Ramos (cell line): ENCODE results near the gene ECI1.

Source experiments
- in situ Hi-C: fragments of 300-500 bp; cut with MboI; formaldehyde crosslinking; loops from one replicate; pipeline ENCODE4 v1.14.3; 2022; ENCODE audit warnings: low sequenced_read_pairs; ENCODE audit not compliant: unreplicated experiment

The ECI1 gene

GRCh38 chr16:2251296-2252111 lies at the start of gene ECI1:
Gene ECI1, minus strand, starts transcription at chr16:2251587. Its CDS starts 21 bp downstream, at chr16:2251566.
- in situ Hi-C loops, result no loop called here

GRCh38 chr16:2299915-2300192 lies 48.5 kb upstream of the ECI1 start:
- in situ Hi-C loops, result no loop called here

DNA sequence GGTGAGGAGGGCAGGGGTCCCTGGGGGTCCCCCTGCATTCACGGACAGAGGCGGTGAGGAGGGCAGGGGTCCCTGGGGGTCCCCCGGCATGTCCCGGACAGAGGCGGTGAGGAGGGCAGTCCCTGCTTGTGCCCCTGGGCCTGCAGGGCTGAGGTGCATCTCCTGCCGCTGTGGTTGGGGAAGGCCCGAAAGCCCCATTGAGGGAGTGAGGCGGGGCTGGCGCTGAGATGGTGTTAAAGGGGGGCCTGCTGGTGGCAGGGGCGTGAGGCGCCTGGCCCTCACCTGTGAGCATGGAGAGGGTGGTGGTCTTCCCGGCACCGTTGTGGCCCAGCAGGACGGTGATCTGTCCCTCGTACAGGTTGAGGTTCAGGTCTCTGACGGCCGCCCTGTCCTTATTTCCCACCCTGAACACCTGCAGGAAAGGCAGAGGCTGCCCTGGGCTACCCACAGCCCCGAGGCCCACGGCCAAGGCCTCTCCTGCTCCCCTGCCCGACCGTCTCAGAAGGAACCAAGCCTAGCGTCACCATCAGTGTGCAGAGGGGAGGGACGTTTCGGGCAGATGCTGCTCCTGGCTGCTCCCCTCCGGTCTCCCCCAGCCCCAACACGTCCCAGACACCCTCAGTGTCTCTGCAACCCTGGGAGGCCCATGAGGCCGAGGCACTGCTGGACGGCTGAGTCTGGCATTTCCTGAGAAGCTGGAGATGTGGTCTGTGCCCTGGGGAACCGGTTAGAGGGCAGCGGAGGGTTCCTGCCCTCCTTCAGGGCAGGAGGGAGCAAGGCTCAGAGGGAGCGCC lies 47.9 kb upstream of the ECI1 start:
- in situ Hi-C loops, result no loop called here

DNA sequence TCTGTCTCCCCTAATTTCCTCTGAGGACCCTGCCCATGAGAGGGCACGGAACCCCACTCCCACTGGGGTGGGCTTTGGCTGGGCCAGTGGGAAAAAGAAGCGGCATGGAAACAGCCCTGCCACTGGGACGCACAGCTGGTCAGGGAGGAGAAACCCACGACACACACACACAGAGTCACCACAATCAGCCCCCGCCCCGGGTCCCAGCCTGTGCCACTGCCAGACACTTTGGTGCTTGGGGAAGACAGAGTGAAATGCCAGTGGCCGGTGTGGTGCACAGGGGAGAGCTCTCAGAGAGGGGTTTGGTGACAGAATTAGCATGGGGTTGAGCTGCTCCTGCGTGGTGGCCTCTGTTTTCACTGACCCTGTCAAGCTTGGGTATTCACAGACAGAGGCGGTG lies 47.2 kb upstream of the ECI1 start:
- in situ Hi-C loops, result no loop called here

GRCh38 chr16:2297506-2297860 lies 46.1 kb upstream of the ECI1 start:
- in situ Hi-C loops, result no loop called here

DNA sequence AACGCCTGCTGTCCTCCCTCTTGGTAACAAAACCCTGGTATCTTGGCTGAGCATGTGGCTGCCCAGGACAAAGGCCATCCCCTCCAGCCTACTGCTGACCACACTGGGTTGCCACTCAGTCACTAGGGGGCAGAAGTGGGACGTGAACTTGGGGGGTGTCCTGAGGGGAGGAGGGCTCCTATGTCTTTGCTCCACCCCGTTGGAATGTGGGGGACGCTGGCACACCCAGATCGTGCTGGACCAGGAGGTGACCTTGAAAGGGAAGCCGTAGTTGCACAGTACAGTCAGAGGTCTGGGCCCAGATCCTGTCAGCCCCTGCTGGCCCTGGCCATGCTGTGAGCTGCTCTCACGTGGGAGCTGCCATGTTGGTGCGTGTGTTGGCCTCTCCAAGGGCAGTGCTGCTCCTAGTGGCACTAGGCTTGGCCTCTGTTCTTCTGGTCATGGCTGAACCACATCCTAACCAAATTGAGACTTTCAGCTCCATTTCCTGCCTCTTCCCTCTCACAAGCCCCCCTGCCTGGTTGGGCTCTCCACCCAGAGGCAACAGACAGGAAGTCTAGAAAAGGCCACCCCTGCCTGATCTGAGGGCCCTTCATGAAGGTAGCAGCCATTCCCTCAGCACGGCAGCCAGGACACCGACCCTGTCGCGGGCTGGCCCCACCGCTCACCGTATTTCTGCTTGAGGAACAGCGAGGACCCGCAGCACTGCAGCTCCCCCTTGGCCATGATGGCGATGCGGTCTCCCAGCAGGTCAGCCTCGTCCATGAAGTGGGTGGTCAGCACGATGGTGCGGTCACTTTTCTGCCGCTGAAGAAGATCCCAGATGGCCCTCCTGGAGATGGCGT lies 45.5 kb upstream of the ECI1 start:
- in situ Hi-C loops, result no loop called here

GRCh38 chr16:2295056-2295798 lies 43.8 kb upstream of the ECI1 start:
- in situ Hi-C loops, result no loop called here

GRCh38 chr16:2292221-2292620 lies 40.8 kb upstream of the ECI1 start:
- in situ Hi-C loops, result no loop called here

GRCh38 chr16:2289282-2289681 lies 37.9 kb upstream of the ECI1 start:
- in situ Hi-C loops, result no loop called here

DNA sequence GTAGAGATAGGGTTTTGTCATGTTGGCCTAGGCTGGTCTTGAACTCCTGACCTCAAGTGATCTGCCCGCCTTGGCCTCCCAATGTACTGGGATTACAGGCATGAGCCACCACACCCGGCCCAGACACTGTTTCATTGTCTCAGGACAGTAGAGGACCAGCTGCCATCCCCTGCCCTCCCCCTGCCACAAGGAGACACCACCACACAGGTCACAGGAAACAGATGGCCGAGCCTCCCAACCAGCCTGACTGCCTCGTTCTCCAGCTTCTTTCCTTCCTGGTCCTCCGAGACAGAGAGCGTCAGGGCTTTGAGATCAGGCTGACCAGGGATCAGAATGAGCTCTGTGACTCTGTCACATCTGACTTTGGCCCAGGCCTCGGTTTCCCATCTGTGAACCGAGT lies 37.3 kb upstream of the ECI1 start:
- in situ Hi-C loops, result no loop called here

DNA sequence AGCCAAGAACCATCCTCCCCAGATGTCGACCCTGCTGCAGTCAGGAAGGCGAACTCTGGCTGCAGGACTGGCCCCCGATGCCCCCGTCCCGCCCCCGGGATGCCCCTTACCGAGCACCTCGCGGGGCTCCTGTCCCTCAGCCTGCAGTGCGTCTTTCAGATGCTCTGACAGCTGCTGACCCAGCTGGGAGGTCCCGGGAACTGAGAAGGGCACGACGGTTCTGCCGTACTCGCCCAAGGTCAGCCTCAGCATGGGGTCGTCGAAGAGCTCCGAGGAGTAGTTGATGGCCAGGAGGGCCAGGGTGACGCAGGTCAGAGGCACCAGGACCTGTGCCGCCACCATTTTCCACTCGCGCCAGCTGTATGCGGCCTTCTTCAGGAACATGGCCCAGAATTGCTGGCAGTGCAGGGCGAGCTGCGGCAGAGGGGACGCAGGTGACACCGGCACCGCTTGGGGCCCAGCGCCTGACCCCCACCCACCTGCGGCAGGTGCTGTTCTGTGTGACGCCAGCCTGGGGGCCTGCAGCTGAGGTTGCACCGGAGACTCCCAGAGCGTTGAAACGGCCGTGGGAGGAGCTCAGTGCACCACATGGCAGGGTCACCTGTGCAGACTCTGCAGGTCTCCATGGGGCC lies 36.6 kb upstream of the ECI1 start:
- in situ Hi-C loops, result no loop called here

DNA sequence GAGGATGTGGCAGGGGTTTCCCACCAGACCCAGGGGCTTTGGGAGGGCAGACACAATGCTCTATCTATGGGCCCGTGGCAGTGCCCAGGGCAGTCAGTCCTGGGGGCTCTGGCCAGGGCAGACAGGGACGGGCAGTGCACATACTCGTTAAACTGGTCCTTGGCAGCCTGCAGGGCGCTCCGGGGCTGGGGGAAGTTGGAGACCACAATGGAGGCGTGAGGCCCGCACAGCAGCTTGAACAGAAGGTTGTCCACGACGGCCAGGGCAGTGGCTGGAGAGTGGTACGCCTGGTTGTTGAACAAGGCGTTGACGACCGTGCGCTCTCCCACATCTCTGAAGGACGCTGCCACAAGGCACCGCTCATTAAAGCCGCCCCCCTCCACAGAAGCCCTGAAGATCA lies 35.2 kb upstream of the ECI1 start:
- in situ Hi-C loops, result no loop called here

GRCh38 chr16:2285731-2286191 lies 34.4 kb upstream of the ECI1 start:
- in situ Hi-C loops, result no loop called here

DNA sequence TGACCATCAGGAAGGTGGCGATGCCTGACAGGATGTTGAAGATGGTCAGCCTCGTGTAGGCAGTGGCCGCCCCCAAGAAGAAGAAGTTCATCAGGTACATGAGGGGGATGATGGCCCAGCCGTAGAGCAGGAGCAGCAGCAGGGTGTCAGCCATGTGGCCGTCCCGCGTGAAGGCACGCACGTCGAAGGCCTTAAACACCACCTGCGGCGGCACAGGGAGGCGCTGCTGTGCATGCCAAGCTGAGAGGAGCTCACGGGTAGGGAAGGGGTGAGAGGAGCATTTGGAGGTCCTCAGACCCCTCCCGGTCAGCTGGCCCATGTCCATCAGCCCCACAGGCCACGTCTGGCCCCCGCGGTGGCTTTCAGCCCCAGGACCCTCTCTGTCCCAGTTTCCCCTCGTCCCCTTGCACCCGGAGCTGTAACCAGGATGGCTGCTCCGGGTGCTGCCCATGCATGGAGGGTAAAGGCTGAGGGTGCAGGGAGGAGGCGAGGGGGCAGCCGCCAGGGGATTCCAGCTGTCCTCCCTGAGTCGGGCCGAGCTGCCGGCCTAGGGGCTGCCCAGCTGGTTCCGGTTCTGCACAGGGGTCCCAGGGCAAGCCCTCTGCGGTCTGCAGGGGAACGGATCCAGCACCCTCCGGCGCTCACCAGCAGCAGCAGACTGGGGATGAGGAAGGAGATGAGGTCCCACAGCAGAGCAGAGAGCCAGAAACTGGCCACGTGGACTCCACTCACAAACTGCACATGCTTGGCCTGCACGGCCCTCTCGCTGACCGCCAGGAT lies 33.6 kb upstream of the ECI1 start:
- in situ Hi-C loops, result no loop called here

DNA sequence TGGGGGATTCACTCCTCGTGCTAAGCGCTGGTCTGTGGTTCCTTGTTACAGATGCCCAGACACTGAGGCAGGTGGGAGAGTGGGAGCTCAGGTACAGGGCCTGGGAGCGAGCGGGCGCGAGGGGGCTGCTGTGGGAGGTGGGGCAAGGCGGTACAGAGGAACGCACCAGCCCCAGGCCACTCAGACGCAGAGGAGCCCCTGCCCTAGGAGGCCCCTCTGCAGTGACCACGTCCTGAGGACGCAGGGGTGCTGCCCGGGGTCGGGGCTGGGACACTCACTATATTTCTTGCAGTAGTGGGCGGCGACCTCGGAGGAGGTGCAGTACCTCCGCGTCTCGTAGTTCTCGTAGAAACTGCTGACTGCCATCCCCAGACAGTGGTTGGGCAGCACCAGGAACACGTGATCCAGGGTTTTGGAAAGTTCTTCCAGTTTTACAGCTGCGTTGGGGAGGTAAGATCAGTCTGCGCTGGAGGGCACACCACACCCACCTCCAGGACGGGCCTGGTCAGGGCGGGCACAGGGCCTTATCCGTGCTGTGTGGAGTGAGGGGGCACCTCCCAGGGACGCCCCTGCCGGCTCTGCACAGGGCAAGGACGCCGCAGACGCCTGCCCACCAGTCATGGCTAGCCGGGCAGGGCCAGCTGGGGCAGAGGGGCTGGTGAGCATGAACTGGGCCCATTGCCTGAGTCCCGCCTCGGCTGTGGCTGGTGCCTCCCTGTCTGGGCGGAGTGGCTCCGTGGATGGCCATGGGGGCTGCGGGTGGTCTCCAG lies 32.8 kb upstream of the ECI1 start:
- in situ Hi-C loops, result no loop called here

GRCh38 chr16:2282866-2283555 lies 31.6 kb upstream of the ECI1 start:
- in situ Hi-C loops, result no loop called here

DNA sequence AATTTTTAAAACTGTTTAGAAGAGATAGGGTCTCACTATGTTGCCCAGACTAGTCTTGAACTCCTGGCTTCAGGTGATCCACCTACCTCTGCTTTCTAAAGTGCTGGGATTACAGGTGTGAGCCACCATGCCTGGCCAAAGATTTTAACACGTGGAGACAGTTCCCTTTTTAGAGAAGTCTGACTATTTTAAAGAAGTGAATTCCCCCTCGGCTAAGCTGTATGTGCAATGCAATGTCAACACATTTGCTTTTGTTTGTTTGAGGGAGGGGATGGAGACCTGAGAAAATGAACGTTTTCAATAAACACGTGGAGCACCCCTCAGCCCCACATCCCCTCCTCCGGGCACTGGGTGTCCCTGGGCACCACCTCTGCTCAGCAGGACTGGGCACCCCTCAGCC lies 30.9 kb upstream of the ECI1 start:
- in situ Hi-C loops, result no loop called here
